ENCODE data around the gene FRMD8.

- TF ChIP-seq, protein P1, sequence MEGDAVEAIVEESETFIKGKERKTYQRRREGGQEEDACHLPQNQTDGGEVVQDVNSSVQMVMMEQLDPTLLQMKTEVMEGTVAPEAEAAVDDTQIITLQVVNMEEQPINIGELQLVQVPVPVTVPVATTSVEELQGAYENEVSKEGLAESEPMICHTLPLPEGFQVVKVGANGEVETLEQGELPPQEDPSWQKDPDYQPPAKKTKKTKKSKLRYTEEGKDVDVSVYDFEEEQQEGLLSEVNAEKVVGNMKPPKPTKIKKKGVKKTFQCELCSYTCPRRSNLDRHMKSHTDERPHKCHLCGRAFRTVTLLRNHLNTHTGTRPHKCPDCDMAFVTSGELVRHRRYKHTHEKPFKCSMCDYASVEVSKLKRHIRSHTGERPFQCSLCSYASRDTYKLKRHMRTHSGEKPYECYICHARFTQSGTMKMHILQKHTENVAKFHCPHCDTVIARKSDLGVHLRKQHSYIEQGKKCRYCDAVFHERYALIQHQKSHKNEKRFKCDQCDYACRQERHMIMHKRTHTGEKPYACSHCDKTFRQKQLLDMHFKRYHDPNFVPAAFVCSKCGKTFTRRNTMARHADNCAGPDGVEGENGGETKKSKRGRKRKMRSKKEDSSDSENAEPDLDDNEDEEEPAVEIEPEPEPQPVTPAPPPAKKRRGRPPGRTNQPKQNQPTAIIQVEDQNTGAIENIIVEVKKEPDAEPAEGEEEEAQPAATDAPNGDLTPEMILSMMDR (conservative IDR thresholded peaks at IDR 0.05; ENCODE audit: low read depth, low read length), result no peak
- TF ChIP-seq EZH2 (IDR thresholded peaks at IDR 0.05; ENCODE audit: borderline replicate concordance, low read depth, low read length, poor library complexity, severe bottlenecking), result no peak
These were observed 13.4 kb downstream of the FRMD8 start for GRCh38 chr11:65399845-65400244.

Measured in A673 (cell line).